HG03095 (cell line): ENCODE measurements around the gene ATP2C2.

ENCODE experiments used
- ATAC-seq: cut with Tn5 transposase; IDR thresholded peaks from one replicate; pipeline ENCODE4 v1.9.1; 2021; ENCODE audit warnings: moderate library complexity; ENCODE audit not compliant: unreplicated experiment

Gene ATP2C2

DNA sequence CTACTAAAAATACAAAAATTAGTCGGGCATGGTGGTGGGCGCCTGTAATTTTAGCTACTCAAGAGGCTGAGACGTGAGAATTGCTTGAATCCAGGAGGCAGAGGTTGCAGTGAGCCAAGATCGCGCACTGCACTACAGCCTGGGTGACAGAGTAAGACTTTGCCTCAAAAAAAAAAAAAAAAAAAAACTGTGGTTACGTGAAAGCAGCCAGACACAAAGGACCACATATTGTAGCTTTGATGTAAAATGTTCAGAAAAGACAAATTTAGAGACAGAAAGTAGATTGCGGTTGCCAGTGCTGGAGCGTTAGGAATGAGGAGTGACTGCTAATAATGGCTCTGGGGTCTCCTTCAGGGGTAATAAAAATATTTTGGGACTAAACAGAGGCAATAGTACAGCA, 140.2 kb downstream of the ATP2C2 start:
- ATAC-seq: no peak

DNA sequence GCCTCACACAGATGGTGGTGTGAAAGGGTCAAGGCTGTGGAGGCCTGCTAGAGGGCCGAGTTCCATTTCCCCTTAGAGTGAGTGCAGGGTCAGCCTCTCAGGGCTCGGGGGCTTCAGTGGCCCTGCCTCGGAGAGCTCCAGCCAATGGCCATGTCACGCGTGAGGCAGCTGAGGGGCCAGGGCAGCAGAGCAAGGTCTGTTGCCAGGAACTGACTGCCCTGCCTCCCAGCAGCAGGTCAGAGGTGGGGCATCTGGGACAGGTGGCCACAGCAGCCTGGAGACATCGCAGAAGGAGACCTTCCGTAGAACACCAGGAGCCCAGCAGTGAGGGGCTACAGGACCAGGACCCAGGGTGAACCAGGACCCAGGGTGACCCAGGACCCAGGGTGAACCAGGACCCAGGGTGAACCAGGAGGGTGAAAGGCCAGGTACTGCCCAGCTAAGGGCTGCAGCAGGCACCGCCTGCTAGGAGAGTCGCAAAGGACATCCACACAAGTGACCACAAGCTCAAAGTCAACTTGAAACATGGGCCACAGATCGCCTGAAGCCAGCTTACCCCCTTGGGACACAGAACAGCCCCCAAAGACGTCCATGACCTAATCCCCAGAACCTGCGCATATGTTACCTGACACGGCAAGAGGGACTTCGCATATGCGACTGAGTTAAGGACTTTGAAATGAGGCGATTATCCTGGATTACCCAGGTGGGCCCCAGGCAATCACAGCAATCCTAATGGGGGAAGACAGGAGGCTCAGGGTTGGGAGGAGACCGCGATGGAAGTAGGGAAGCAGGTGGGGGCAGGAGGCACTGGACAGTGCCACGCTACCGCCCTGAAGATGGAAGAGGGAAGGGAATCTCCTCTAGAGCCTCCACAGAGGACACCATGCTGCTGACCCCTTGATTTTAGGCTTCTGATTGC, 141.0 kb downstream of the ATP2C2 start:
- ATAC-seq: no peak

DNA sequence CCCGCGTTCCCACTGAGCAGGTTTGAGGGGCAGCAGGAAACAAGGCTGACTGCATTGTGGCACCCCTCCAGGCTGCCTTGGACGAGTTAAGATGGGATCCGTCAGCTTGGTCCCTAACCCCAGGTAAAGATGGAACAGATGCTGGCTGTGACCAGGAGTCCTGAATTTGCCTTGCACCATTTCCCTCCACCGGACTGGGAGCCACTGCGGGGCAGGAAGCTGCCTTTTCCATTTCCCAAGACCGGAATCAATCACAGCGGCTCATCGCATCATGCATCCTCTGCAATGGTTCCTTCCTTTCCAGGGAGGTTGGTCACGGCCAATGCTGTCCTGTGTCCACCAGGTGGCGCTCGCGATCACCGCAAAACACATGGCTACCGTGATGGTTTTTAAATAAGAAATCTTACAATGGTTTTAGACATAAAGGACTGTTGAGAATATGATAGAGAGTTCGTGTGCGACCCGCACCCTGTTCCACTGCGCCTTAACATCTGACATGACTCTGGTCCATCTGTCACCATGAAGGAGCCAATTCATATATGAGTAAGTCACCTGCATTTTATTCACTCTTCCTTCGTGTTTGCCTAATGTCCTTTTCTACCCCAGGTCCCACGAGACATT, 143.0 kb downstream of the ATP2C2 start:
- no peak for ATAC-seq

DNA sequence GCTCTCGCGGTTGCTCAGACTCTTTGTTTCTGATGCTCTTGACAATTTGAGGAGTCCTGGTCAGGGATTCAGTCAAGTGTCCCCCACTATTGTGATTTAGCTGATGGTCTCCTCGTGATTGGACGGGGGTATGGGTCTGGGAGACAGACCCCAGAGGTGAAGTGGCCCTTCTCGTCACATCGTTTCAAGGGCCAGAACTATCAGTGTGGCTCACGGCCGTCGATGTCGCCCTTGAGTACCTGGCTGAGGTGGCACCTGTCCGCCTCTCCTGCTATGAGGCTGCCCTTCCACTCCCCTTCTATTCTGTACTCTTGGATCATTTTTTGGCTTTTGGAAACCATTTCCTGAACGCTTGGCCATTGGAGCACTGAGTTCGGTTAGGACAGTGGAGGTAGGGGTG, 143.5 kb downstream of the ATP2C2 start:
- no peak for ATAC-seq

DNA sequence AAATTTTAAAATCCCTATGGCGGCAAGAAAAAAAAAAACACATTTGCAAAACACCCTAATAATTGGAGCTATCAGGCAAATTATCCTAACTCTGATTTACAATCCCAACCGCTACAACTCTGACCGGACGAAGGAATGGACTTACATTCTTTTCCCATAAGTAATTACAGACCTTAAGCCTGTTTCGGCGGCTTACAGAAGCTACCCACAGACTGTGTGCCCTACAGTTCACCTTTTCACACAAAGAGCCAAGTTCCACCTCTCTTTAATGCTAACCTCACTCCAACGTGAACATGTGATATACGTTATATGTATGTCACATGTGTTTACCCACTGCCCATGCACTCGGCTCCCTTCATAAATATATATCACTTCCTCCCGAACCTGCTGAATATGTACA, 144.8 kb downstream of the ATP2C2 start:
- ATAC-seq: no peak

DNA sequence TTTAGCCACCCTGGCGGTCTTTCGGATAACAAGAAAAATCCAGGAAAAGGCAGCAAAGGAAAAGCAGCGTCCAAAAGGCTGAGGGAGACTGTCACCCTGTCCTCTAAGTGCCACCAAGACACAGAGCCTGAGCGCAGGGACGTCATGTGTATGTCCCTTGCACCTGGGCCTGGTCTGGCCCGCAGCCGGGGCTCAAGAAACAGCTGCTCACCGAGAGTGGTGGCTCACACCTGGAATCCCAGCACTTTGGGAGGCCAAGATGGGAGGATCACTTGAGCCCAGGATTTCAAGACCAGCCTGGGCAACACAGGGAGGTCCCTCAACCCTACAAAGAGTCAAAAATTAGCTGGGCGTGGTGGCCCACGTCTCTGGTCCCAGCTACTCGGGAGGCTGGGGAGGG, 145.3 kb downstream of the ATP2C2 start:
- ATAC-seq: no peak
